ENCODE results near the gene CAMSAP3. TPM values are rescaled to one million over a fixed set of nuclear protein-coding genes. Genes with fewer than 3 reads are reported as not detected.
"Not testable (repeated sequence)": the region's sequence is repeated elsewhere in the genome, so short reads cannot be mapped to it uniquely, and the experiment has no call there.

CAMSAP3 gene
- total and polyA plus RNA-seq, 10 of the 15 experiments (the other 5 are each of a cell fraction or from before 2014, with no cell fraction given) = 0.03 to 6.3 (median 0.72) TPM

GRCh38 chr19:7575434-7576040, 20.1 kb upstream of the CAMSAP3 start:
- Histone ChIP-seq H3K4me2 (ENCODE audit: control insufficient read depth, insufficient read depth) (no peak overlapping the region), H3K9me3 (replicated peaks; ENCODE audit: control insufficient read depth, insufficient read depth, low read length) (no peaks in the 10 kb centered on the region), H3K36me3 (ENCODE audit: control insufficient read depth in 2 of 2, insufficient read depth in 2 of 2, low read length in 1 of 2) (no peaks in the 10 kb centered on the region), H3K27ac (ENCODE audit: control insufficient read depth, insufficient read depth) (no peak overlapping the region), H3K4me3 (no peak overlapping the region), H3K4me1 (ENCODE audit: control insufficient read depth, insufficient read depth, low read length) (no peaks in the 10 kb centered on the region), H3K79me2 (ENCODE audit: control insufficient read depth, insufficient read depth, low read length) (no peaks in the 10 kb centered on the region), H2AFZ (ENCODE audit: control insufficient read depth, low read depth, low read length) (no peak overlapping the region), H4K20me1 (ENCODE audit: control insufficient read depth, insufficient read depth) (no peaks in the 10 kb centered on the region), H3K9ac (ENCODE audit: control insufficient read depth, insufficient read depth, low read length) (no peak overlapping the region), H3K27me3 (replicated peaks in 1 of 2; ENCODE audit: control insufficient read depth in 2 of 2, insufficient read depth in 2 of 2, low read length in 1 of 2) (no peaks in the 10 kb centered on the region)
- in situ Hi-C loops (cut with MboI) = no loop called here
- ChIA-PET POLR2A (no interaction called here), SMC1A (ENCODE audit: uncharacterized antibody, unreplicated experiment) (no interaction called here), CTCF (interaction anchor here (1.3 kb wide), 1 partner anchor 22 kb away, joined by 3 read pairs; no protein-coding TSS in a partner anchor), RAD21 (ENCODE audit: unreplicated experiment) (no interaction called here)
- TF ChIP-seq, protein P1, sequence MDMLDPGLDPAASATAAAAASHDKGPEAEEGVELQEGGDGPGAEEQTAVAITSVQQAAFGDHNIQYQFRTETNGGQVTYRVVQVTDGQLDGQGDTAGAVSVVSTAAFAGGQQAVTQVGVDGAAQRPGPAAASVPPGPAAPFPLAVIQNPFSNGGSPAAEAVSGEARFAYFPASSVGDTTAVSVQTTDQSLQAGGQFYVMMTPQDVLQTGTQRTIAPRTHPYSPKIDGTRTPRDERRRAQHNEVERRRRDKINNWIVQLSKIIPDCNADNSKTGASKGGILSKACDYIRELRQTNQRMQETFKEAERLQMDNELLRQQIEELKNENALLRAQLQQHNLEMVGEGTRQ (IDR thresholded peaks at IDR 0.05; ENCODE audit: borderline replicate concordance, low read depth, low read length) = peak; percentile 19; the same call in 1 of the 2 replicates
- TF ChIP-seq PBX3 (IDR thresholded peaks at IDR 0.05; ENCODE audit: insufficient replicate concordance, low read depth, low read length) (peak; percentile 26), IRF3 (IDR thresholded peaks at IDR 0.05) (no peak), SREBF1 (IDR thresholded peaks at IDR 0.05; ENCODE audit: low read length) (no peak), FOXM1 (IDR thresholded peaks at IDR 0.05; ENCODE audit: low read depth, low read length) (no peak), RAD51 (IDR thresholded peaks at IDR 0.05) (peak; percentile 40; the same call in 1 of the 2 replicates), MAX (IDR thresholded peaks at IDR 0.05; ENCODE audit: low read depth, low read length) (no peak), HDAC2 (IDR thresholded peaks at IDR 0.05) (no peak), BCL3 (IDR thresholded peaks at IDR 0.05; ENCODE audit: borderline replicate concordance, insufficient read depth, low read depth, low read length, poor library complexity, severe bottlenecking) (peak; percentile 51)
- TF ChIP-seq, protein P2, sequence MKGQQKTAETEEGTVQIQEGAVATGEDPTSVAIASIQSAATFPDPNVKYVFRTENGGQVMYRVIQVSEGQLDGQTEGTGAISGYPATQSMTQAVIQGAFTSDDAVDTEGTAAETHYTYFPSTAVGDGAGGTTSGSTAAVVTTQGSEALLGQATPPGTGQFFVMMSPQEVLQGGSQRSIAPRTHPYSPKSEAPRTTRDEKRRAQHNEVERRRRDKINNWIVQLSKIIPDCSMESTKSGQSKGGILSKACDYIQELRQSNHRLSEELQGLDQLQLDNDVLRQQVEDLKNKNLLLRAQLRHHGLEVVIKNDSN (IDR thresholded peaks at IDR 0.05; ENCODE audit: borderline replicate concordance, extremely low read length, insufficient read depth, low read depth, low read length) = peak; percentile 10
- no peak for FAIRE-seq
- intact Hi-C loops (cut with micrococcal nuclease; ENCODE audit: unreplicated experiment) = no loop called here
- 45% methylated on average over 9 of the region's 9 CpGs for WGBS (ENCODE audit: insufficient coverage, insufficient replicate concordance, low lambda C conversion rate, missing lambda C conversion rate)
- no peak for DNase-seq (ENCODE audit: low read depth, low spot score)
- BruUV-seq (replicated peaks) = no TSS peak
- peak; percentile 71 for ATAC-seq

GRCh38 chr19:7577422-7577821, 18.2 kb upstream of the CAMSAP3 start:
- H3K9ac ChIP-seq (ENCODE audit: control insufficient read depth, insufficient read depth, low read length); H3K4me3 ChIP-seq; H3K27me3 ChIP-seq (replicated peaks in 1 of 2; ENCODE audit: control insufficient read depth in 2 of 2, insufficient read depth in 2 of 2, low read length in 1 of 2); FAIRE-seq; intact Hi-C loops (cut with micrococcal nuclease; ENCODE audit: unreplicated experiment); ATAC-seq; H3K4me2 ChIP-seq (ENCODE audit: control insufficient read depth, insufficient read depth); H2AFZ ChIP-seq (ENCODE audit: control insufficient read depth, low read depth, low read length); in situ Hi-C loops (cut with MboI); H3K27ac ChIP-seq (ENCODE audit: control insufficient read depth, insufficient read depth); DNase-seq (ENCODE audit: low read depth, low spot score); H3K36me3 ChIP-seq (ENCODE audit: control insufficient read depth in 2 of 2, insufficient read depth in 2 of 2, low read length in 1 of 2); H3K9me3 ChIP-seq (replicated peaks; ENCODE audit: control insufficient read depth, insufficient read depth, low read length); H3K79me2 ChIP-seq (ENCODE audit: control insufficient read depth, insufficient read depth, low read length); BruUV-seq (replicated peaks); H3K4me1 ChIP-seq (ENCODE audit: control insufficient read depth, insufficient read depth, low read length); H4K20me1 ChIP-seq (ENCODE audit: control insufficient read depth, insufficient read depth): not testable (repeated sequence)
- RAD21 ChIA-PET (ENCODE audit: unreplicated experiment) = interaction anchor here (0.5 to 1.4 kb wide), 2 partner anchors 9 to 179 kb away, joined by 3 read pairs; no protein-coding TSS in a partner anchor
- 39% methylated on average over 1 of the region's 1 CpG for WGBS (ENCODE audit: insufficient coverage, insufficient replicate concordance, low lambda C conversion rate, missing lambda C conversion rate)
- CTCF ChIA-PET = interaction anchor here (1.3 kb wide), 1 partner anchor 9 kb away, joined by 11 read pairs; no protein-coding TSS in a partner anchor
- SMC1A ChIA-PET (ENCODE audit: uncharacterized antibody, unreplicated experiment) = interaction anchor here (1.0 kb wide), 1 partner anchor 305 kb away, joined by 3 read pairs; no protein-coding TSS in a partner anchor
- POLR2A ChIA-PET = interaction anchor here (0.7 kb wide), 1 partner anchor 289 kb away, joined by 3 read pairs; no protein-coding TSS in a partner anchor
